SK-N-SH treated with all-trans-retinoic acid at 6 μM for 48 hours (cell line): ENCODE data around the gene HOXB1.

Experiments
- PPARA ChIP-seq: fragments of 250-450 bp; sonication (Bioruptor Pico); IDR thresholded peaks from 2 replicates; pipeline ENCODE4 v1.5.0; 2020; ENCODE audit warnings: mild to moderate bottlenecking, borderline replicate concordance
- ZFP3 ChIP-seq: fragments of 250-450 bp; sonication (Bioruptor Pico); IDR thresholded peaks from 2 replicates; pipeline ENCODE4 v1.5.0; 2020; ENCODE audit warnings: mild to moderate bottlenecking, moderate library complexity
- ZFP30 ChIP-seq: fragments of 450-650 bp; formaldehyde crosslinking; IDR thresholded peaks from 2 replicates; pipeline ENCODE4 v1.5.0; 2022; ENCODE audit warnings: mild to moderate bottlenecking, moderate library complexity
- ZNF70 ChIP-seq: fragments of 450-650 bp; formaldehyde crosslinking; IDR thresholded peaks from 2 replicates; pipeline ENCODE4 v1.5.0; 2020; ENCODE audit warnings: mild to moderate bottlenecking, moderate library complexity

- no peak for TF ChIP-seq ZFP30 (CRISPR knock-in tag)
- TF ChIP-seq PPARA (CRISPR knock-in tag): no peak
- no peak for TF ChIP-seq ZFP3
- no peak for TF ChIP-seq ZNF70 (CRISPR knock-in tag)
These were observed 30.9 kb downstream of the HOXB1 start for GRCh38 chr17:48499735-48500434.
